A549 (cell line): ENCODE measurements around the gene EFCAB5. TPM values are rescaled to one million over a fixed set of nuclear protein-coding genes. Genes with fewer than 3 reads are reported as not detected.
"Not testable (repeated sequence)": the region's sequence is repeated elsewhere in the genome, so short reads cannot be mapped to it uniquely, and the experiment has no call there.

Experiments
- ATAC-seq, 2 experiments: fragments of 200-7000 bp in 1 of 2; fragments of >200 bp in 1 of 2; cut with Nextera tagmentation in 1 of 2; cut with Tn5 transposase in 1 of 2; 3 replicates each; pipeline versions ENCODE4 v1.8.0 to v1.9.1; 2018 to 2020; ENCODE audit warnings: mild to moderate bottlenecking in 1 of 2, moderate library complexity in 1 of 2
- CTCF ChIA-PET: fragments of 300-600 bp; sonication (Branson Sonifier 250); formaldehyde crosslinking; extraction: SDS; loops from one replicate; lab custom pipeline; 2021; ENCODE audit warnings: antibody characterized with exemption, inconsistent platforms; lab: Yijun Ruan, JAX
- POLR2A ChIA-PET: fragments of 350-600 bp; formaldehyde crosslinking; extraction: SDS; loops from one replicate; lab custom pipeline; 2021; ENCODE audit warnings: antibody characterized with exemption, inconsistent platforms; lab: Yijun Ruan, JAX
- DNase-seq, 2 experiments: peaks; one replicate each; pipeline versions ENCODE4 v3.0.0 to v3.0.0-alpha.2; 2011 to 2016; ENCODE audit warnings: low read depth in 1 of 2, low spot score in 1 of 2
- FAIRE-seq: peaks from 2 replicates; lab custom pipeline; 2011; peaks lifted over from hg19 to GRCh38; lab: Jason Lieb, UNC
- H3K27ac ChIP-seq, 2 experiments: fragments of >200 bp; sonication (Bioruptor Twin); formaldehyde crosslinking; 3 replicates each; pipeline ENCODE4 v1.5.1; 2016 to 2017
- H3K4me1 ChIP-seq: fragments of >200 bp; sonication (Bioruptor Twin); formaldehyde crosslinking; 3 replicates; pipeline ENCODE4 v1.6.1; 2016
- H3K4me2 ChIP-seq: fragments of >200 bp; sonication (Bioruptor Twin); formaldehyde crosslinking; 3 replicates; pipeline ENCODE4 v1.6.1; 2016
- H3K4me3 ChIP-seq: fragments of >200 bp; sonication (Bioruptor Twin); formaldehyde crosslinking; 3 replicates; pipeline ENCODE4 v1.5.1; 2016
- H3K9me3 ChIP-seq: fragments of >200 bp; sonication (Bioruptor Twin); formaldehyde crosslinking; 3 replicates; pipeline ENCODE4 v1.6.1; 2016
- CHD4 ChIP-seq: fragments of 200-600 bp; sonication (generic); IDR thresholded peaks from 2 replicates; pipeline ENCODE4 v1.6.1; 2016; ENCODE audit warnings: antibody characterized with exemption, mild to moderate bottlenecking, borderline replicate concordance
- CTCF ChIP-seq: fragments of >200 bp; sonication (Bioruptor Twin); formaldehyde crosslinking; IDR thresholded peaks from 3 replicates; pipeline ENCODE4 v1.5.1; 2016
- EHMT2 ChIP-seq: fragments of 200-600 bp; sonication (generic); IDR thresholded peaks from 2 replicates; pipeline ENCODE4 v1.6.1; 2016; ENCODE audit warnings: antibody characterized with exemption, low read depth, mild to moderate bottlenecking, moderate library complexity
- HOXB13 ChIP-seq: fragments of 250-450 bp; sonication (Bioruptor Pico); IDR thresholded peaks from 2 replicates; pipeline ENCODE4 v1.5.0; 2020; ENCODE audit warnings: low read depth, mild to moderate bottlenecking, moderate library complexity
- PBX3 ChIP-seq: IDR thresholded peaks from 2 replicates; pipeline ENCODE4 v1.6.1; 2012
- RAD21 ChIP-seq, 2 experiments: fragments of >200 bp in 1 of 2; sonication (Bioruptor Twin) in 1 of 2; formaldehyde crosslinking in 1 of 2; IDR thresholded peaks in 1 of 2; conservative IDR thresholded peaks in 1 of 2; 2 replicates in 1 of 2; 3 replicates in 1 of 2; pipeline ENCODE4 v1.6.1; 2012 to 2018; ENCODE audit warnings: inconsistent platforms in 1 of 2
- RCOR1 ChIP-seq: fragments of 150-350 bp; IDR thresholded peaks from 2 replicates; pipeline ENCODE4 v1.6.1; 2014; ENCODE audit warnings: antibody characterized with exemption, low read length, low read depth
- SMC3 ChIP-seq: fragments of >200 bp; sonication (Bioruptor Twin); formaldehyde crosslinking; IDR thresholded peaks from 3 replicates; pipeline ENCODE4 v1.6.1; 2018; ENCODE audit warnings: inconsistent platforms
- SREBF2 ChIP-seq: fragments of 450-650 bp; IDR thresholded peaks from 2 replicates; pipeline ENCODE4 v1.6.1; 2014; ENCODE audit warnings: mild to moderate bottlenecking, moderate library complexity
- USF2 ChIP-seq: fragments of 450-650 bp; IDR thresholded peaks from 2 replicates; pipeline ENCODE4 v1.6.1; 2014; ENCODE audit warnings: antibody characterized with exemption
- ZFP36 ChIP-seq: fragments of 450-650 bp; IDR thresholded peaks from 2 replicates; pipeline ENCODE4 v1.6.1; 2014; ENCODE audit warnings: borderline replicate concordance; ENCODE audit not compliant: partially characterized antibody
- WGBS: methylation state at CpG from one replicate; pipeline ENCODE4 v1.1.6; 2017; ENCODE audit errors: missing lambda C conversion rate; 5-methylcytosine and 5-hydroxymethylcytosine counted together
- polyA plus RNA-seq, 4 experiments: library from polyadenylated mRNA; depleted of rRNA in 3 of 4; stranded (reverse); fragments of >200 nt; fragmentation: RNase III in 1 of 4; extraction: RNeasy Plus Mini Kit Qiagen cat#74134 plus additional on column Dnase treatment in 1 of 4; gene quantifications; 2 replicates in 3 of 4; 3 replicates in 1 of 4; pipeline ENCODE4 v1.2.3, GENCODE V29; 2011 to 2017
- TF ChIP-seq, protein P1 (sequence below): fragments of 200-600 bp; sonication (generic); IDR thresholded peaks from 2 replicates; pipeline ENCODE4 v1.6.1; 2016; ENCODE audit warnings: antibody characterized with exemption, mild to moderate bottlenecking, moderate library complexity

Gene EFCAB5
- polyA plus RNA-seq, 2 of the 4 experiments (the other 2 are of a cell fraction) = 0.65 to 2.6 TPM

GRCh38 chr17:29933379-29933778, 8.1 kb upstream of the EFCAB5 start:
- H3K4me2 ChIP-seq = peak overlapping the region; percentile 25; the same call in 2 of the 3 replicates
- 22% methylated on average over 2 of the region's 2 CpGs for WGBS
- ATAC-seq (no peak), DNase-seq (peak in 1 of 2 experiments; percentile 61), FAIRE-seq (peak; percentile 13)
- CTCF ChIA-PET = interaction anchor here (0.6 to 10.3 kb wide), 46 partner anchors 9 to 341 kb away, joined by 3 to 536 read pairs (median 4); partner anchors contain the start of gene ANKRD13B
- POLR2A ChIA-PET = interaction anchor here (0.8 to 1.4 kb wide), 2 partner anchors 88 to 126 kb away, joined by 3 to 14 read pairs; no protein-coding TSS in a partner anchor
- TF ChIP-seq HOXB13 (CRISPR knock-in tag) (no peak), ZFP36 (no peak), SMC3 (peak; percentile 75), RCOR1 (no peak), CTCF (peak; percentile 62), RAD21 (conservative IDR thresholded peaks at IDR 0.05 in 1 of 2, IDR thresholded peaks at IDR 0.05 in 1 of 2) (peak; percentile 66 to 68), USF2 (no peak), EHMT2 (no peak)
- TF ChIP-seq, protein P1, sequence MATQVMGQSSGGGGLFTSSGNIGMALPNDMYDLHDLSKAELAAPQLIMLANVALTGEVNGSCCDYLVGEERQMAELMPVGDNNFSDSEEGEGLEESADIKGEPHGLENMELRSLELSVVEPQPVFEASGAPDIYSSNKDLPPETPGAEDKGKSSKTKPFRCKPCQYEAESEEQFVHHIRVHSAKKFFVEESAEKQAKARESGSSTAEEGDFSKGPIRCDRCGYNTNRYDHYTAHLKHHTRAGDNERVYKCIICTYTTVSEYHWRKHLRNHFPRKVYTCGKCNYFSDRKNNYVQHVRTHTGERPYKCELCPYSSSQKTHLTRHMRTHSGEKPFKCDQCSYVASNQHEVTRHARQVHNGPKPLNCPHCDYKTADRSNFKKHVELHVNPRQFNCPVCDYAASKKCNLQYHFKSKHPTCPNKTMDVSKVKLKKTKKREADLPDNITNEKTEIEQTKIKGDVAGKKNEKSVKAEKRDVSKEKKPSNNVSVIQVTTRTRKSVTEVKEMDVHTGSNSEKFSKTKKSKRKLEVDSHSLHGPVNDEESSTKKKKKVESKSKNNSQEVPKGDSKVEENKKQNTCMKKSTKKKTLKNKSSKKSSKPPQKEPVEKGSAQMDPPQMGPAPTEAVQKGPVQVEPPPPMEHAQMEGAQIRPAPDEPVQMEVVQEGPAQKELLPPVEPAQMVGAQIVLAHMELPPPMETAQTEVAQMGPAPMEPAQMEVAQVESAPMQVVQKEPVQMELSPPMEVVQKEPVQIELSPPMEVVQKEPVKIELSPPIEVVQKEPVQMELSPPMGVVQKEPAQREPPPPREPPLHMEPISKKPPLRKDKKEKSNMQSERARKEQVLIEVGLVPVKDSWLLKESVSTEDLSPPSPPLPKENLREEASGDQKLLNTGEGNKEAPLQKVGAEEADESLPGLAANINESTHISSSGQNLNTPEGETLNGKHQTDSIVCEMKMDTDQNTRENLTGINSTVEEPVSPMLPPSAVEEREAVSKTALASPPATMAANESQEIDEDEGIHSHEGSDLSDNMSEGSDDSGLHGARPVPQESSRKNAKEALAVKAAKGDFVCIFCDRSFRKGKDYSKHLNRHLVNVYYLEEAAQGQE = no peak
- H3K9me3 ChIP-seq = no peaks in the 10 kb centered on the region
- no peak overlapping the region for H3K4me3 ChIP-seq
- H3K4me1 ChIP-seq = peaks cover 12% of the 10 kb centered on the region
- no peak overlapping the region for H3K27ac ChIP-seq

DNA sequence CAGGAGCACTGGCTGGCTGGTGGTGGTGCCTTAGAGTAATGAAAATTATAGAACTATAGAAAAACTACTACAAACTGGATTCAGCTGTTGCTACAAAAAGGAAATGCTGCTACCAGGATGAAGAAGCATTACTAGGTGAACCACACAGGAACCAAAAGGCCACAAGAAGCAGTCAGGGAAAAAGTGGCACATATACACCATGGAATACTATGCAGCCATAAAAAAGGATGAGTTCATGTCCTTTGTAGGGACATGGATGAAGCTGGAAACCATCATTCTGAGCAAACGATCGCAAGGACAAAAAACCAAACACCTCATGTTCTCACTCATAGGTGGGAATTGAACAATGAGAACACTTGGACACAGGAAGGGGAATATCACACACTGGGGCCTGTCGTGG, 5.5 kb upstream of the EFCAB5 start:
- H3K9me3 ChIP-seq, FAIRE-seq, H3K4me1 ChIP-seq, H3K27ac ChIP-seq, ATAC-seq, H3K4me3 ChIP-seq, H3K4me2 ChIP-seq, DNase-seq, POLR2A ChIA-PET: not testable (repeated sequence)
- 66% methylated on average over 3 of the region's 3 CpGs for WGBS
- CTCF ChIA-PET = interaction anchor here (0.6 to 10.3 kb wide), 6 partner anchors 73 to 296 kb away, joined by 3 to 536 read pairs (median 6); no protein-coding TSS in a partner anchor

DNA sequence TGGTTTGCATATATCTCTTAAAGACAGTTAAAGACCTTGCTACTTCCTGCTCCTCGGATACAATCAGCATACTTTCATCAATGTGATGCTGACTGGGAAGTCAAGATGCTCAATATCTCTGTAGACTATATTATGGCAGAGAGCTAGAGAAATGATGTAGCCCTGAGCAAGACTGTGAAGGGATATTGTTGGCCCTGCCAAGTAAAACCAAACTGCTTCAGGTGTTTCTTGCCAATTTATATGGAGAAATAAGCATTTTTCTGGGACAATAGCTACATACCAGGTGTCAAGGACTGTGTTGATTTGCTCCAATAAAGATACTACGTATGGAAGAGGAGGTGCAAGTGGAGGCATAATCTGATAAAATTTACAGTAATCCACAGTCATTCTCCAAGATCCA, 4.7 kb upstream of the EFCAB5 start:
- Histone ChIP-seq H3K27ac (no peak overlapping the region), H3K4me1 (peaks cover 2% of the 10 kb centered on the region), H3K4me2 (no peak overlapping the region), H3K4me3 (no peak overlapping the region)
- DNase-seq = no peak
- 73% methylated on average over 2 of the region's 2 CpGs for WGBS
- CTCF ChIA-PET = interaction anchor here (0.7 to 7.9 kb wide), 6 partner anchors 69 to 297 kb away, joined by 3 to 173 read pairs (median 3); no protein-coding TSS in a partner anchor
- TF ChIP-seq SREBF2 (no peak), CHD4 (no peak), PBX3 (no peak)
- TF ChIP-seq, all 56 proteins: peak for 0
- no peak for ATAC-seq
- no peak for FAIRE-seq
- POLR2A ChIA-PET = no interaction called here
- no peaks in the 10 kb centered on the region for H3K9me3 ChIP-seq
